HEK293T (cell line): ENCODE data around the gene FNBP1L.

Source experiments
- ARNT ChIP-seq: fragments of 450-650 bp; IDR thresholded peaks from 2 replicates; pipeline ENCODE4 v1.6.1; 2017; ENCODE audit warnings: mild to moderate bottlenecking
- TARDBP ChIP-seq: fragments of 450-650 bp; IDR thresholded peaks from 2 replicates; pipeline ENCODE4 v1.6.1; 2016

- TF ChIP-seq TARDBP (no peak), ARNT (no peak)
Observed at GRCh38 chr1:93453911-93454310, 6.0 kb downstream of the FNBP1L start.
